Measurements from ENCODE around the gene WDR54.
"Not testable (repeated sequence)": the region's sequence is repeated elsewhere in the genome, so short reads cannot be mapped to it uniquely, and the experiment has no call there.

Gene WDR54

GRCh38 chr2:74461187-74462053, 39.9 kb downstream of the WDR54 start:
- no peak overlapping the region for H3K4me3 ChIP-seq (ENCODE audit: low read depth, low read length)
- DNase-seq (ENCODE audit: low read depth): no peak
- no peak for TF ChIP-seq CTCF (IDR thresholded peaks at IDR 0.05; ENCODE audit: control insufficient read depth, extremely low read depth, insufficient read depth)

GRCh38 chr2:74462054-74462785, 40.7 kb downstream of the WDR54 start:
- DNase-seq (ENCODE audit: low read depth): no peak
- TF ChIP-seq CTCF (IDR thresholded peaks at IDR 0.05; ENCODE audit: control insufficient read depth, extremely low read depth, insufficient read depth): no peak
- no peak overlapping the region for H3K4me3 ChIP-seq (ENCODE audit: low read depth, low read length)

GRCh38 chr2:74462786-74463105, 41.2 kb downstream of the WDR54 start:
- TF ChIP-seq CTCF (IDR thresholded peaks at IDR 0.05; ENCODE audit: control insufficient read depth, extremely low read depth, insufficient read depth): no peak

GRCh38 chr2:74464406-74464805, 42.9 kb downstream of the WDR54 start:
- DNase-seq (ENCODE audit: low read depth): no peak
- H3K4me3 ChIP-seq (ENCODE audit: low read depth, low read length): peak overlapping the region; percentile 75
- TF ChIP-seq CTCF (IDR thresholded peaks at IDR 0.05; ENCODE audit: control insufficient read depth, extremely low read depth, insufficient read depth): no peak

More at GRCh38 chr2:74462786-74463105, 41.2 kb downstream of the WDR54 start:
- no peak overlapping the region for H3K4me3 ChIP-seq (ENCODE audit: low read depth, low read length)
- no peak for DNase-seq (ENCODE audit: low read depth)

- DNase-seq (ENCODE audit: low read depth); H3K4me3 ChIP-seq (ENCODE audit: low read depth, low read length): not testable (repeated sequence)
These were observed 49.2 kb downstream of the WDR54 start for GRCh38 chr2:74470742-74471141.

- DNase-seq (ENCODE audit: low read depth): no peak
- TF ChIP-seq CTCF (IDR thresholded peaks at IDR 0.05; ENCODE audit: control insufficient read depth, extremely low read depth, insufficient read depth): no peak
- H3K4me3 ChIP-seq (ENCODE audit: low read depth, low read length): peak overlapping the region; percentile 66
These were observed 50.0 kb downstream of the WDR54 start for GRCh38 chr2:74471332-74472065.
